NCI-H460 (cell line): Measurements from ENCODE around the gene SYDE1. TPM values are rescaled to one million over a fixed set of nuclear protein-coding genes. Genes with fewer than 3 reads are reported as not detected.

ENCODE experiments used
- DNase-seq: peaks from one replicate; pipeline ENCODE4 v3.0.0-alpha.2; 2016; ENCODE audit warnings: low read depth; ENCODE audit errors: extremely low read depth
- total RNA-seq: library from RNA; depleted of rRNA; stranded (reverse); fragments of >200 nt; shearing (Covaris generic); gene quantifications from 2 replicates; pipeline ENCODE4 v1.2.3, GENCODE V29; 2014

Gene SYDE1
- total RNA-seq, 1 experiment from 2014 or later: 10.8 TPM

DNA sequence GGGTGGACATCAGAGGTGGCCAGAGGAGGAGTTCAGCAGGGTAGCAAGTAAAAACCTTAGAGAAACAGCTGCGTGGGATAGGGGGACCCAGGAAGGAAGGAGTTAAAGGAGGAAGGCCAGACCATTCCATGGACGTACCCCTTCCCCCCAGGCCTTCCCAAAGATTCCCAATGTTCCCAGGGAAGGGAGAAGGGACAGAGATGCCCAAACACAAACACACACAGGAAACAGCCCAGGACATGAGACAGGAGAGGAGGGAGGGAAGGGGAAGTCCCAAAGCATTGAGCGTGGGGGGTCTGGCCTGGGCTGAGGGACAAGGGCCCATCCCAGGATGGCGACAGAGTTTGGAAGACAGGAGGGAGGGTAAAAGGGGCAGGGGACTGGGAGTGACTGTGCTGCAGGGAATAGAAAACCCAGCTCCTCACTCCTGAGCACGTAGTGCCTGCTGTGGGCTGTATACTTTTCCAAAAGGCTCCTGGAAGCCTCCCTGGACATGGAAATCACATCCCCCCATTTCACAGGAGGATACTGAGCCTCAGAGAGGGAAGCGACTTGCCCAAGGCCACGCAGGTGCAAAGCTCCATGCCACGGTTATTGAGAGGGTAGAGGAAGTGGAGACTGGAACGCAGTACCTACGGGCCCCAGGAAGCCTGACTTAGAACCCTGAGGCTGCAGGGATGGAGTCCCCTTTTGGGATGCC, 1.1 kb downstream of the SYDE1 start:
- no peak for DNase-seq

- DNase-seq: no peak
Observed at GRCh38 chr19:15108845-15109767, 1.9 kb downstream of the SYDE1 start.

GRCh38 chr19:15109768-15110417, 2.7 kb downstream of the SYDE1 start:
- DNase-seq: no peak

DNA sequence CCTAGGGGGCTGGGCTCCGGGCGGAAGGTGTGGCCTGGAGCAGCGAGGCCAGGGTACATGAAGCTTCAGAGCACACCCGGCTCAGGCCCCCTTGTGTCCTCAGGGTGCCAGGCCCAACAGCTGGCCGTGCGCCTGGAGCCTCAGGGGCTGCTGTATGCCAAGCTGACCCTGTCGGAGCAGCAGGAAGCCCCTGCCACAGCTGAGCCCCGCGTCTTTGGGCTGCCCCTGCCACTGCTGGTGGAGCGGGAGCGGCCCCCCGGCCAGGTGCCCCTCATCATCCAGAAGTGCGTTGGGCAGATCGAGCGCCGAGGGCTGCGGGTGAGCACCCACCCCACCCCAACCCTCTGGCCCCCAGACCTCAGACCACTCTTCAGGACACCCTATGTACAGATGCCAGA, 3.2 kb downstream of the SYDE1 start:
- DNase-seq: no peak

GRCh38 chr19:15111758-15112157, 4.6 kb downstream of the SYDE1 start:
- DNase-seq: no peak

- no peak for DNase-seq
Observed at GRCh38 chr19:15112385-15112784, 5.2 kb downstream of the SYDE1 start.

GRCh38 chr19:15113245-15114152, 6.3 kb downstream of the SYDE1 start:
- no peak for DNase-seq

DNA sequence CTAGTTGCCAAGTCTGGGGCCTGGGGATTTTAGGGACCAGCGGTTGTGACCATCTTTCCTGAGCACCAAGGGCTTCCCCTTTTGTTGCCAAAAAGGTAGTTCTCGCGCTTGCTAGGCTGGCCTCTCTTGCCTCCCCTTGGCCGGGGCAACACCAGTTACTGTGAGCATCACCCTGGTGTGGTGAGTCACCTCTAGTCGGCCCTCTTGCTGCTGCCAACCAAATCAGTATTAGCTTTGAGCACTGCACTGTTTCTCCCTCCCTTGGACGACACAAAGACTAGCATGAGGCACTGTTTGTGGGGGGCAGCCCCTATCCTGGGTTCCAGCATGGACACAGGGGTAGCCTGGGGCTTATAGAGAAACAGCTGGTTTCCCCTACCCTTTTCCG, 6.9 kb downstream of the SYDE1 start:
- no peak for DNase-seq

- no peak for DNase-seq
Observed at GRCh38 chr19:15115080-15115479, 7.9 kb downstream of the SYDE1 start.

- DNase-seq: no peak
Observed at GRCh38 chr19:15115762-15116615, 8.8 kb downstream of the SYDE1 start.

DNA sequence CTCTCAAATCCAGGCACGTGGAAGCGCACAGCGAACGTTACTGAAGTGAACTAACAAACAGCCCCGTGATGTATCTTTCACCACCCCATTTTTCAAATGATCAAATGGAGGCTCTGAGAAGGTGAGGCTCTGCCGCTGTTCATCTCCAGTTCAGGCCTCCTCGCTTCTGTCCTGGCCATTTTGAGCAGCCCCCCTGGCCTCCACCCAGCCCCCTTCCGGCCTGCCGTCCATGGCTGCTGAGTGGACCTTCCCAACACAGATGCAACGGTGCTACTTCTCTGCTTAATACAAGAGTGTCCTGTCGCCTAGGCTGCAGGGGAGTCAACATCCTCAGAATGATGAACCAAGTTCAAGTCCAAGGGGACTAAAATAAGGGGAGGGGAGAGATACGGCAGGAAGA, 9.7 kb downstream of the SYDE1 start:
- no peak for DNase-seq

DNA sequence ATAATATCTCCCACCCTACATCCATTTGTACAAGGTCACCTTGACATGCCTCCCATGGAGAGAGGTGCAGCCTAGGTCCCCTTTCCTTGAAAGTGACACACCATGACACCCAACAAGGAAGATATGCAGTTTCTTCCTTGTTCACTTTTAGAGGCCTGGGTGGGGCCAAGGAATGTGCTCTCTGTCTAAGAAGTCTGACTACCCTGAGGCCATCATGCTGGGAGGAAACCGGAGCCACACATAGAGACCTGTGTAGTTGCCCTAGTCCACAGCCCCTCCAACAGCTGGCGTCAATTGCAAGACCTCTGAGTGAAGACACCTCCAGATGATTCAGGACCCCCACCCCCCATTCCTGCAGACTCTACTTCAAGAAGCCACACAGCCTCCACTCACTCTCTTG, 11.0 kb downstream of the SYDE1 start:
- DNase-seq: no peak

DNA sequence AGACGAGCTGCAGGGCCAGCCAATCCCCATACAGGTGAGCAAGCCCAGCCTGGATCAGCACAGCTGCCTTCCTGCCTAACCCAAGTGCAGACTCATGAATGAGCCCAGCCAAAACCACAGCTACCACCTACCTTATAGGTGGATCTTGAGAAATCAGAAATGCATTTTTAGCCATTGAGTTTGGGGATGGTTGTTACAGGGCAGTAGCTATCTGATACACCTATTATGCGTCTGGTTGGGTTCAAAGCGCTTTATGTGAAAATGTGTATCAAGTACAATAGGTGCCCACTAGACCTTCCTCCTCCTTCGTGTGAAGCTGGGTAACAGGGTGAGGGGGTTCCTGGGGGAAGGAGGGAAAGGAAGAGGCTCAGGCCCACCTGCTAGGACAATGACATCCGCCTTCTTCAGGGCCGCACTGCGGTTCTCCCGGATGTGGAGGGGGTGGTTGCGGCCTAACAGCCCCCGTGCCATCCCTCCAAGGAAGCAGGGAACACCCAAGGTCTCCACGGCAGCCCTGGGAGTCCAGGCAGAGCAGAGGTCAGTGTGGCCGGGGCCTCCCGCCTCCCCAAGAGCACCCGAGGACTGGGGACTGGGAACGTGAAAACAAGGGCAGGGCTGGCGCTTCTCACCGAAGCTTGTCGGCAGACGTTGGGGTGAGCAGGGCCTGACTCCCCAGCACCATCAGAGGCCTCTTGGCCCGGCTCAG, 11.7 kb downstream of the SYDE1 start:
- DNase-seq: no peak

DNA sequence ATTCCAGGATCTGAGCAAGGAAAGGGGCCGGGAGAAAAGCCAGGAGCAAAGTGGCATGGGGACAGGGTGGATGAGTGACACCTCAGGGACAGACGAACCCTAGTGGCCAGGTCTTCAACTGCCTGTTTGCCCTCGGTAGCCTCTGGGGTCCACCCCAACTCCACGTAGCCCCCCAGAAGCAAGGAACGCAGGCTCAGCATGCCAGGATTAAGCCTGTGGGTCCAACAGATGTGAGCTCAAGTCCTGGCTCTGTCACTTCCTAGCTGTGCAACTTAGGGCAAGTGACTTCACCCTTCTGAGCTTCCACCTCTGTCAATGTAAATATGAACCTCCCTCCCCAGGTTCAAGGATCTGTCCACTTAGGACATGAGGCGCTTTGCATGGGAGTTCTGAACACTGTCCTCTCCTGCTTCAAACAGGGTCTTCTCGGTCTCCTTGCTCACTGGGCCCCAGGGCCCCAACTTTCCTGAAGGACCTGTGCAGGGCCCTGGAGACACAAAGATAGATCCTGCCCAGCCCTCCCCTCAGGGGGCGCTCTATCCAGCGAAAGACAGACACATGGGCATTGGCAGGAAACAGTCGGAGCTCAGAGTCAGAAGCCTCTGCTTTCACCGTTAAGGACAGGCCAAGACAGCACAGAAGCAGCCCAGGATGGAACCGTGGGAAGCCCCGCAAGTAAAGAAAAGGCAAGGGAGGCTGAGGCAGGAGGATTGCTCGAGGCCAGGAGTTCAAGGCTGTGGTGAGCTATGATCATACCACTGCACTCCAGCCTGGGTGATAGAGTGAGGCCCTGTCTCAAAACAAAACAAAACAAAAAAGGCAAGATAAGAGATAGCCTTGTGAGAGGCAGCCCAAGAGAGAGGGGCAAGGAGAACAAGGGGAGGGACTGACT, 13.2 kb downstream of the SYDE1 start:
- no peak for DNase-seq

DNA sequence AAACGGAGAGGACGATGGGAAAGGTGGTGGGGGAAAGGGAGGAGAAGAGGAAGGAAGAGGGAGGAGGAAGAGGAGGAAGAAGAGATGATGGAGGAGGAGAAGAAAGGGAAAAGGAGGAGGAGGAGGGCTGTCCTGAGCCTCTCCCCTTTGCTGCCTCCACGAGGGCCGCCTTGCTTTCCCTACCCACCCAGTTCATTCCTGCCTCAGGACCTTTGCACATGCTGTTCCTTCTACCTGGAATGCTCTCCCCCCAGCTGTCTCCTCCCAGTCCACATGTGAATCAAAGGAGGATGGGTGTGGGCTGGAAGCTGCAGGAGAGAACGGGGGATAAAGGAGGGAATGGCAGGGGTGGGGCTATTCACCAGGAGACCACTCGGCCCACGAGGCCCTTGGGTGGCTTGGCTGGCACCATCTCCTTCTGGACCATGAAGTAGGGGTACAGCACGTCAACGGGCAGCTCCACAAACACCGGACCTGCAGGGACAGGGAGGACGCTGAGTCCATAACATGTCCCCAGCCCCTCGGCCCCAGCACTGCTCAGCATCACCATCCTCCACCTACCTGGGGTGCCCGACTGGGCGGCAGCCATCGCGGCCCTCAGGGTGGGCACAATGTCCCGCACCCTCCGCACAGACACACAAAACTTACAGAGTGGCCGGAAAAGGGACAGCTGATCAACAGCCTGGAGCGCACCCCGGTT, 15.3 kb downstream of the SYDE1 start:
- DNase-seq: no peak

GRCh38 chr19:15123031-15123890, 16.1 kb downstream of the SYDE1 start:
- no peak for DNase-seq
